Measurements from ENCODE around the gene DOCK4.

DOCK4 gene

GRCh38 chr7:111771638-111772037, 434.6 kb downstream of the DOCK4 start:
- Histone ChIP-seq H3K4me3 (ENCODE audit: low read length, poor library complexity, severe bottlenecking) (no peak overlapping the region), H3K79me2 (ENCODE audit: insufficient read depth, low read length) (no peaks in the 10 kb centered on the region), H3K4me2 (ENCODE audit: low read depth, low read length, poor library complexity, severe bottlenecking) (no peak overlapping the region), H3K36me3 (ENCODE audit: insufficient read depth, low read length) (no peaks in the 10 kb centered on the region), H3K27me3 (ENCODE audit: insufficient read depth, low read length, poor library complexity, severe bottlenecking) (no peaks in the 10 kb centered on the region), H3K4me1 (ENCODE audit: insufficient read depth, low read length, poor library complexity, severe bottlenecking) (no peaks in the 10 kb centered on the region), H3K9ac (ENCODE audit: low read depth, low read length, poor library complexity, severe bottlenecking) (no peak overlapping the region), H4K20me1 (ENCODE audit: insufficient read depth, low read length, poor library complexity, severe bottlenecking) (no peaks in the 10 kb centered on the region), H3K9me3 (ENCODE audit: insufficient read depth, low read depth, low read length) (no peaks in the 10 kb centered on the region; the same call in 1 of the 2 replicates), H2AFZ (ENCODE audit: low read length) (no peak overlapping the region), H3F3A (ENCODE audit: low read depth) (no peaks in the 10 kb centered on the region), H3K9me2 (replicated peaks; ENCODE audit: low read depth, low read length) (no peaks in the 10 kb centered on the region)
- no peak for TF ChIP-seq CTCF (conservative IDR thresholded peaks at IDR 0.05; ENCODE audit: low read length)
- TF ChIP-seq EZH2phosphoT487 (IDR thresholded peaks at IDR 0.05; ENCODE audit: borderline replicate concordance): no peak

GRCh38 chr7:111770116-111770515, 436.1 kb downstream of the DOCK4 start:
- Histone ChIP-seq H3K36me3 (ENCODE audit: insufficient read depth, low read length) (no peaks in the 10 kb centered on the region), H3K9me3 (ENCODE audit: insufficient read depth, low read depth, low read length) (no peaks in the 10 kb centered on the region), H3K4me1 (ENCODE audit: insufficient read depth, low read length, poor library complexity, severe bottlenecking) (no peaks in the 10 kb centered on the region), H3K9ac (ENCODE audit: low read depth, low read length, poor library complexity, severe bottlenecking) (no peak overlapping the region), H2AFZ (ENCODE audit: low read length) (no peak overlapping the region), H3K27me3 (ENCODE audit: insufficient read depth, low read length, poor library complexity, severe bottlenecking) (no peaks in the 10 kb centered on the region), H3K79me2 (ENCODE audit: insufficient read depth, low read length) (no peaks in the 10 kb centered on the region), H3K4me3 (ENCODE audit: low read length, poor library complexity, severe bottlenecking) (no peak overlapping the region), H3K9me2 (replicated peaks; ENCODE audit: low read depth, low read length) (no peaks in the 10 kb centered on the region), H3K4me2 (ENCODE audit: low read depth, low read length, poor library complexity, severe bottlenecking) (no peak overlapping the region), H3F3A (ENCODE audit: low read depth) (no peaks in the 10 kb centered on the region), H4K20me1 (ENCODE audit: insufficient read depth, low read length, poor library complexity, severe bottlenecking) (no peaks in the 10 kb centered on the region)
- TF ChIP-seq CTCF (conservative IDR thresholded peaks at IDR 0.05; ENCODE audit: low read length) (no peak), EZH2phosphoT487 (IDR thresholded peaks at IDR 0.05; ENCODE audit: borderline replicate concordance) (no peak)

GRCh38 chr7:111765751-111766643, 440.2 kb downstream of the DOCK4 start:
- Histone ChIP-seq H3K36me3 (ENCODE audit: insufficient read depth, low read length) (no peaks in the 10 kb centered on the region), H4K20me1 (ENCODE audit: insufficient read depth, low read length, poor library complexity, severe bottlenecking) (no peaks in the 10 kb centered on the region), H3K4me3 (ENCODE audit: low read length, poor library complexity, severe bottlenecking) (no peak overlapping the region), H3K4me2 (ENCODE audit: low read depth, low read length, poor library complexity, severe bottlenecking) (no peak overlapping the region), H3K4me1 (ENCODE audit: insufficient read depth, low read length, poor library complexity, severe bottlenecking) (no peaks in the 10 kb centered on the region), H3K27me3 (ENCODE audit: insufficient read depth, low read length, poor library complexity, severe bottlenecking) (no peaks in the 10 kb centered on the region), H3F3A (ENCODE audit: low read depth) (no peaks in the 10 kb centered on the region), H3K79me2 (ENCODE audit: insufficient read depth, low read length) (no peaks in the 10 kb centered on the region), H3K9me2 (replicated peaks; ENCODE audit: low read depth, low read length) (no peaks in the 10 kb centered on the region), H3K9ac (ENCODE audit: low read depth, low read length, poor library complexity, severe bottlenecking) (no peak overlapping the region), H3K9me3 (ENCODE audit: insufficient read depth, low read depth, low read length) (no peaks in the 10 kb centered on the region), H2AFZ (ENCODE audit: low read length) (no peak overlapping the region)
- TF ChIP-seq CTCF (conservative IDR thresholded peaks at IDR 0.05; ENCODE audit: low read length): no peak
